Kidney tubule cell (primary cell): ENCODE results near the gene APBB1.
A peak's percentile ranks its signal among the peaks of the same experiment; 100 is the strongest.
"Not testable (repeated sequence)": the region's sequence is repeated elsewhere in the genome, so short reads cannot be mapped to it uniquely, and the experiment has no call there.

Experiments
- DNase-seq: peaks from one replicate; pipeline ENCODE4 v3.0.0-alpha.2; 2018; ENCODE audit warnings: low spot score

APBB1 gene

GRCh38 chr11:6417907-6418556 lies 862 bp downstream of the APBB1 start:
- no peak for DNase-seq

GRCh38 chr11:6415797-6416196 lies 3.1 kb downstream of the APBB1 start:
- no peak for DNase-seq

GRCh38 chr11:6414874-6415328 lies 4.0 kb downstream of the APBB1 start:
- DNase-seq, result no peak

GRCh38 chr11:6413791-6414201 lies 5.1 kb downstream of the APBB1 start:
- no peak for DNase-seq

- DNase-seq, result no peak
These were observed 7.3 kb downstream of the APBB1 start for GRCh38 chr11:6411594-6412031.

- DNase-seq, result no peak
These were observed 8.0 kb downstream of the APBB1 start for GRCh38 chr11:6410695-6411430.

GRCh38 chr11:6406370-6406769 lies 12.5 kb downstream of the APBB1 start:
- no peak for DNase-seq

GRCh38 chr11:6405846-6406245 lies 13.0 kb downstream of the APBB1 start:
- DNase-seq, result no peak

- DNase-seq, result no peak
These were observed 13.7 kb downstream of the APBB1 start for GRCh38 chr11:6405052-6405667.

- peak; percentile 66 for DNase-seq
These were observed 14.4 kb downstream of the APBB1 start for GRCh38 chr11:6404342-6405051.

GRCh38 chr11:6403539-6403938 lies 15.4 kb downstream of the APBB1 start:
- no peak for DNase-seq

GRCh38 chr11:6402561-6402981 lies 16.3 kb downstream of the APBB1 start:
- no peak for DNase-seq

GRCh38 chr11:6402061-6402470 lies 16.8 kb downstream of the APBB1 start:
- DNase-seq, result no peak

- no peak for DNase-seq
These were observed 17.4 kb downstream of the APBB1 start for GRCh38 chr11:6401464-6401863.

- no peak for DNase-seq
These were observed 18.2 kb downstream of the APBB1 start for GRCh38 chr11:6400431-6401345.

- no peak for DNase-seq
These were observed 21.3 kb downstream of the APBB1 start for GRCh38 chr11:6397636-6398035.

GRCh38 chr11:6397156-6397555 lies 21.7 kb downstream of the APBB1 start:
- DNase-seq, result no peak

GRCh38 chr11:6395470-6396060 lies 23.3 kb downstream of the APBB1 start:
- no peak for DNase-seq

- DNase-seq, result no peak
These were observed 24.8 kb downstream of the APBB1 start for GRCh38 chr11:6393989-6394670.

- not testable (repeated sequence) for DNase-seq
These were observed 26.6 kb downstream of the APBB1 start for GRCh38 chr11:6392251-6392650.
